Measurements from ENCODE around the gene LRRC38. TPM values are rescaled to one million over a fixed set of nuclear protein-coding genes. Genes with fewer than 3 reads are reported as not detected.

Gene LRRC38
- total and polyA plus RNA-seq, 2 of the 4 experiments (the other 2 are of a cell fraction): not detected

- Histone ChIP-seq H2BK5ac (ENCODE audit: low read depth, low read length, poor library complexity, severe bottlenecking) (no peak overlapping the region), H3K4me1 (ENCODE audit: control insufficient read depth, insufficient read depth, low read length) (no peaks in the 10 kb centered on the region), H3K27me3 (ENCODE audit: control insufficient read depth, insufficient read depth, low read length) (no peaks in the 10 kb centered on the region), H3K18ac (ENCODE audit: low read depth, low read length) (no peak overlapping the region), H3K9ac (ENCODE audit: low read depth, low read length) (no peak overlapping the region), H3K27ac (ENCODE audit: insufficient read depth, low read length) (no peak overlapping the region), H4K8ac (ENCODE audit: low read depth in 2 of 2, low read length in 2 of 2) (no peak overlapping the region), H4K91ac (ENCODE audit: insufficient read depth, low read depth, low read length) (no peak overlapping the region), H3K4me3 (ENCODE audit: insufficient read depth, low read depth, low read length) (no peak overlapping the region), H3K4ac (ENCODE audit: low read depth, low read length) (no peak overlapping the region), H3K79me1 (ENCODE audit: low read depth in 1 of 2, low read length in 2 of 2) (no peaks in the 10 kb centered on the region), H2BK120ac (ENCODE audit: low read depth, low read length) (no peak overlapping the region), H3K23ac (ENCODE audit: low read depth, low read length) (no peak overlapping the region), H4K20me1 (ENCODE audit: insufficient read depth, low read length) (no peaks in the 10 kb centered on the region), H3K14ac (replicated peaks; ENCODE audit: low read depth, low read length) (no peak overlapping the region), H2AK5ac (ENCODE audit: low read depth, low read length) (no peak overlapping the region), H3K9me3 (ENCODE audit: control insufficient read depth, insufficient read depth, low read length) (peaks cover 31% of the 10 kb centered on the region), H4K5ac (ENCODE audit: low read depth, low read length) (no peak overlapping the region), H3K56ac (ENCODE audit: extremely low read depth, insufficient read depth, low read length) (no peak overlapping the region), H2BK20ac (ENCODE audit: low read depth, low read length) (no peak overlapping the region), H2BK15ac (ENCODE audit: low read depth, low read length) (no peak overlapping the region), H2AFZ (replicated peaks; ENCODE audit: low read length, poor library complexity) (no peak overlapping the region), H3K4me2 (ENCODE audit: low read depth, low read length) (no peak overlapping the region), H2AK9ac (replicated peaks; ENCODE audit: low read depth, low read length, poor library complexity) (no peak overlapping the region), H3K9me1 (ENCODE audit: insufficient read depth, low read length) (no peaks in the 10 kb centered on the region), H3K36me3 (ENCODE audit: control insufficient read depth, insufficient read depth, low read length) (no peaks in the 10 kb centered on the region)
- TF ChIP-seq BHLHE40 (IDR thresholded peaks at IDR 0.05; ENCODE audit: low read depth, low read length) (no peak), MAZ (IDR thresholded peaks at IDR 0.05; ENCODE audit: borderline replicate concordance, low read depth, low read length) (no peak), RCOR1 (IDR thresholded peaks at IDR 0.05; ENCODE audit: insufficient replicate concordance, low read length) (no peak), MXI1 (IDR thresholded peaks at IDR 0.05; ENCODE audit: borderline replicate concordance, low read depth, low read length) (no peak), CHD1 (IDR thresholded peaks at IDR 0.05; ENCODE audit: low read depth, low read length) (no peak), NFE2L2 (IDR thresholded peaks at IDR 0.05; ENCODE audit: low read depth, low read length) (no peak), FOS (IDR thresholded peaks at IDR 0.05; ENCODE audit: low read depth, low read length) (no peak), ELK1 (IDR thresholded peaks at IDR 0.05; ENCODE audit: borderline replicate concordance, low read depth, low read length) (no peak), MAFK (IDR thresholded peaks at IDR 0.05; ENCODE audit: low read depth, low read length) (no peak)
- intact Hi-C loops (cut with micrococcal nuclease) (no loop called here), in situ Hi-C loops (cut with MboI; ENCODE audit: low sequenced_read_pairs) (no loop called here), dilution Hi-C loops (cut with HindIII; ENCODE audit: low sequenced_read_pairs, unreplicated experiment) (no loop called here)
- no peak for DNase-seq
- BruUV-seq (replicated peaks): no TSS peak
- ChIA-PET CTCF (interaction anchor here (0.6 kb wide), 1 partner anchor 1602 kb away, joined by 3 read pairs; no protein-coding TSS in a partner anchor), POLR2A (ENCODE audit: unreplicated experiment) (no interaction called here)
- ATAC-seq (ENCODE audit: low read depth): no peak
- 40% methylated on average over 1 of the region's 8 CpGs; no CpG with 5 or more reads in 1 of the 2 experiments for WGBS, 2 experiments (ENCODE audit: extremely low coverage in 2 of 2, insufficient read length in 1 of 2)
Observed at GRCh38 chr1:13523780-13524477, 10.1 kb upstream of the LRRC38 start.
